OCI-LY7 (cell line): Measurements from ENCODE around the gene ADAMTS13. TPM values are rescaled to one million over a fixed set of nuclear protein-coding genes. Genes with fewer than 3 reads are reported as not detected.
A peak's percentile ranks its signal among the peaks of the same experiment; 100 is the strongest.

Experiments
- BruUV-seq: library from RNA; stranded (reverse); fragments of 400-500 nt; replicated peaks from 2 replicates; lab custom pipeline; 2021; lab: Mats Ljungman, UMichigan
- CTCF ChIA-PET: fragments of 300-600 bp; sonication (Branson Sonifier 250); formaldehyde crosslinking; loops from one replicate; lab custom pipeline; 2022; ENCODE audit warnings: antibody characterized with exemption; ENCODE audit not compliant: unreplicated experiment; lab: Charles Lee
- POLR2A ChIA-PET: fragments of 300-600 bp; sonication (Branson Sonifier 250); formaldehyde crosslinking; loops from one replicate; lab custom pipeline; 2022; ENCODE audit warnings: antibody characterized with exemption; lab: Charles Lee
- DNase-seq: peaks from one replicate; pipeline ENCODE4 v3.0.0-alpha.2; 2015; ENCODE audit warnings: low spot score
- H2AFZ ChIP-seq: fragments of 200-600 bp; sonication (generic), shearing (Covaris generic); 2 replicates; pipeline ENCODE4 v1.6.1; 2014; ENCODE audit warnings: mild to moderate bottlenecking, antibody characterized with exemption, low read length, moderate library complexity
- H3K27ac ChIP-seq: fragments of 200-600 bp; sonication (generic); 2 replicates; pipeline ENCODE4 v1.5.1; 2014; ENCODE audit warnings: mixed run types, low read depth, mild to moderate bottlenecking, moderate library complexity, low read length, inconsistent platforms; ENCODE audit not compliant: poor library complexity, severe bottlenecking
- H3K36me3 ChIP-seq: fragments of 200-600 bp; sonication (generic); 2 replicates; pipeline ENCODE4 v1.6.1; 2014; ENCODE audit warnings: mild to moderate bottlenecking, antibody characterized with exemption, low read length, moderate library complexity, mixed read lengths; ENCODE audit not compliant: insufficient read depth
- H3K4me1 ChIP-seq: fragments of 200-600 bp; sonication (generic); 2 replicates; pipeline ENCODE4 v1.5.1; 2014; ENCODE audit warnings: mild to moderate bottlenecking, low read length; ENCODE audit not compliant: insufficient read depth, poor library complexity, severe bottlenecking
- H3K4me2 ChIP-seq: fragments of 200-600 bp; sonication (generic); 2 replicates; pipeline ENCODE4 v1.6.1; 2014; ENCODE audit warnings: mild to moderate bottlenecking, low read length
- H3K4me3 ChIP-seq: fragments of 200-600 bp; sonication (generic); 2 replicates; pipeline ENCODE4 v1.5.1; 2014; ENCODE audit warnings: mild to moderate bottlenecking, low read depth, low read length; ENCODE audit not compliant: poor library complexity, severe bottlenecking
- H3K79me2 ChIP-seq: fragments of 200-600 bp; sonication (generic); 2 replicates; pipeline ENCODE4 v1.6.1; 2016; ENCODE audit warnings: low read depth, mild to moderate bottlenecking, low read length, moderate library complexity, mixed read lengths; ENCODE audit not compliant: insufficient read depth
- H3K9me2 ChIP-seq: fragments of 200-600 bp; sonication (generic); 2 replicates; pipeline ENCODE4 v1.6.1; 2016; ENCODE audit warnings: mild to moderate bottlenecking, low read length, mixed read lengths; ENCODE audit not compliant: insufficient read depth
- H3K9me3 ChIP-seq: fragments of 200-600 bp; sonication (generic); 2 replicates; pipeline ENCODE4 v1.6.1; 2014; ENCODE audit warnings: mild to moderate bottlenecking, mixed run types, low read length, mixed read lengths
- H4K20me1 ChIP-seq: fragments of 200-600 bp; sonication (generic); 2 replicates; pipeline ENCODE4 v1.6.1; 2014; ENCODE audit warnings: mild to moderate bottlenecking, antibody characterized with exemption, low read length, moderate library complexity, mixed read lengths; ENCODE audit not compliant: insufficient read depth
- EZH2phosphoT487 ChIP-seq: fragments of 200-600 bp; sonication (generic); IDR thresholded peaks from 2 replicates; pipeline ENCODE4 v1.6.1; 2018; ENCODE audit warnings: low read depth, borderline replicate concordance, mild to moderate bottlenecking, mixed run types, antibody characterized with exemption, low read length, moderate library complexity, mixed read lengths
- intact Hi-C: fragments of 100-400 bp; cut with micrococcal nuclease; formaldehyde crosslinking; loops from one replicate; pipeline ENCODE4 v1.10.0; 2022; ENCODE audit not compliant: unreplicated experiment
- total RNA-seq, 2 experiments: library from RNA; depleted of rRNA in 1 of 2; stranded (reverse); fragments of >200 nt in 1 of 2; shearing (Covaris generic) in 1 of 2; gene quantifications; 2 replicates each; pipeline ENCODE4 v1.2.3, GENCODE V29; 2014 to 2022
- TF ChIP-seq, protein P1 (sequence below): fragments of 200-600 bp; sonication (generic); conservative IDR thresholded peaks from 2 replicates; pipeline ENCODE4 v1.5.1; 2014; ENCODE audit warnings: mild to moderate bottlenecking, antibody characterized with exemption, low read length, moderate library complexity, mixed read lengths

ADAMTS13 gene
- total RNA-seq, 2 experiments from 2014 or later: 6.2 to 18.1 TPM

DNA sequence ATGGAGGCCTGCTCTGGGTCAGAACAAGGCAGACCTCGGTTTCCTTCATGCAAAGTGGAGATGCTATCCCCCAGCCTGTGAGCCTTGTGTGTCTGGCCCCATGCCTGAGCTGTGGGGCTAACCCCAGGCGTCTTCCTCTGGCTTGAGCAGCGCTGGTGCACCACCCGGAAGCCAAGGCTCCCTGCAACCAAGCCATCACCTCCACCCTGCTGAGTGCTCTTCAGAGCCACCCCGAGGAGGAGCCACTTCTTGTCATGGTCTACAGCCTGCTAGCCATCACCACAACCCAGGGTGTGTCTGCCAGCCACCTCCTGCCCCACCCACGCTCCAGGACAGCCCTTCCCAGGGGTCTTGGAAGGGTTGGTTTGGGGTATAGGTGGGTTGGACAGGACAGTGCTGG lies 20.6 kb upstream of the ADAMTS13 start:
- TF ChIP-seq, protein P1, sequence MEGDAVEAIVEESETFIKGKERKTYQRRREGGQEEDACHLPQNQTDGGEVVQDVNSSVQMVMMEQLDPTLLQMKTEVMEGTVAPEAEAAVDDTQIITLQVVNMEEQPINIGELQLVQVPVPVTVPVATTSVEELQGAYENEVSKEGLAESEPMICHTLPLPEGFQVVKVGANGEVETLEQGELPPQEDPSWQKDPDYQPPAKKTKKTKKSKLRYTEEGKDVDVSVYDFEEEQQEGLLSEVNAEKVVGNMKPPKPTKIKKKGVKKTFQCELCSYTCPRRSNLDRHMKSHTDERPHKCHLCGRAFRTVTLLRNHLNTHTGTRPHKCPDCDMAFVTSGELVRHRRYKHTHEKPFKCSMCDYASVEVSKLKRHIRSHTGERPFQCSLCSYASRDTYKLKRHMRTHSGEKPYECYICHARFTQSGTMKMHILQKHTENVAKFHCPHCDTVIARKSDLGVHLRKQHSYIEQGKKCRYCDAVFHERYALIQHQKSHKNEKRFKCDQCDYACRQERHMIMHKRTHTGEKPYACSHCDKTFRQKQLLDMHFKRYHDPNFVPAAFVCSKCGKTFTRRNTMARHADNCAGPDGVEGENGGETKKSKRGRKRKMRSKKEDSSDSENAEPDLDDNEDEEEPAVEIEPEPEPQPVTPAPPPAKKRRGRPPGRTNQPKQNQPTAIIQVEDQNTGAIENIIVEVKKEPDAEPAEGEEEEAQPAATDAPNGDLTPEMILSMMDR: no peak
- no peak for TF ChIP-seq EZH2phosphoT487
- ChIA-PET POLR2A (no interaction called here), CTCF (no interaction called here)
- Histone ChIP-seq H3K27ac (no peak overlapping the region), H3K9me3 (no peaks in the 10 kb centered on the region), H3K36me3 (peaks cover 39% of the 10 kb centered on the region), H3K4me2 (no peak overlapping the region), H2AFZ (no peak overlapping the region), H3K4me3 (no peak overlapping the region), H4K20me1 (no peaks in the 10 kb centered on the region), H3K9me2 (no peaks in the 10 kb centered on the region), H3K4me1 (peaks cover 10% of the 10 kb centered on the region), H3K79me2 (no peaks in the 10 kb centered on the region)
- no TSS peak for BruUV-seq
- intact Hi-C loops: no loop called here
- no peak for DNase-seq

DNA sequence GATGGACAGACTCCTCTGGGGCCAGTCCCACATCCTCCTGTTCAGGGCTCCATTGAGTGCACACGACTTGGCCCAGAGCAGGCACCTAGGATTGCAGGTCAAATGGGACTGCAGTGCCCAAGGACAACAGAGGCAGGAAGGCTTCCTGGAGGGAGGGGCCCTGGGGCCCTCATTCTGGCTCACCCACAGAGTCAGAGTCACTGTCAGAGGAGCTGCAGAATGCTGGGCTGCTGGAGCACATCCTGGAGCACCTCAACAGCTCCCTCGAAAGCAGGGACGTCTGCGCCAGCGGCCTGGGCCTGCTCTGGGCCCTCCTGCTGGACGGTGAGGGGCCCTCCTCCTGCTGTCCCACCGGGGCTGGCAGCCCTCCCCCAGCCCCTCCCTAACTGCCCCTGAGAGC lies 19.5 kb upstream of the ADAMTS13 start:
- no peak overlapping the region for H3K4me2 ChIP-seq
- intact Hi-C loops: no loop called here
- no TSS peak for BruUV-seq
- ChIA-PET CTCF (no interaction called here), POLR2A (no interaction called here)
- H3K36me3 ChIP-seq: peaks cover 50% of the 10 kb centered on the region
- no peaks in the 10 kb centered on the region for H3K79me2 ChIP-seq
- peaks cover 17% of the 10 kb centered on the region for H3K4me1 ChIP-seq
- no peak overlapping the region for H2AFZ ChIP-seq
- TF ChIP-seq EZH2phosphoT487: no peak
- TF ChIP-seq, protein P1: no peak
- no peaks in the 10 kb centered on the region for H3K9me3 ChIP-seq
- no peak overlapping the region for H3K27ac ChIP-seq
- no peaks in the 10 kb centered on the region for H3K9me2 ChIP-seq
- DNase-seq: no peak
- H3K4me3 ChIP-seq: no peak overlapping the region
- H4K20me1 ChIP-seq: no peaks in the 10 kb centered on the region

DNA sequence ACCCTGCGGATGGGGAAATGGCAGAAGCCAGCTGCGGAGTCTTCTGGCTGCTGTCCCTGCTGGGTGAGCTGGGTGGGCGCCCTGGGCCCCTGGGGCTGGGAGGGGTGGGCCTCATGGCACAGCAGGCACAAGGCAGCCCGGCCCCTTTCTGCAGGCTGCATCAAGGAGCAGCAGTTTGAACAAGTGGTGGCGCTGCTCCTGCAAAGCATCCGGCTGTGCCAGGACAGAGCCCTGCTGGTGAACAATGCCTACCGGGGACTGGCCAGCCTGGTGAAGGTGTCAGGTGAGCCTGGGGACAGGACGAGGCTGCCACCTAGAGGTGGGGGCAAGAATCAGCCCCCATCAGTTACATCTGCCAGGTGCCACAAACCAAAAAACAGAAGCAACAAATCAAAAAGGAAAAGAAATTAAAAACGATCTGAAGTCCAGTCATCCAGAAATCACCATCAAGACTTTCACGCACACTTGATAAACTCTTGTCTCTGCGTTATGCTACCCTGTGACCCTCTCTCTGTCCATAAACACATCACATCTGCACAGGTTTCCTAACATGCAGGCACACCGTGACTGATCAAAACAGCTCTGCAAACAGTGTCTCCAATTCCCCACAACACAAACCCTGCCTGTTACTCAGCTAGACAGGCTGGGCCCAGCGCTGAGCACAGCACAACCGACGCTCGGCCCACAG lies 18.3 kb upstream of the ADAMTS13 start:
- POLR2A ChIA-PET: interaction anchor here (0.6 kb wide), 1 partner anchor 887 kb away, joined by 3 read pairs; no protein-coding TSS in a partner anchor
- no peak overlapping the region for H3K4me3 ChIP-seq
- no peaks in the 10 kb centered on the region for H3K9me2 ChIP-seq
- DNase-seq: peak; percentile 49
- H3K4me2 ChIP-seq: no peak overlapping the region
- TF ChIP-seq EZH2phosphoT487: no peak
- TF ChIP-seq, protein P1: peak; percentile 83
- no peaks in the 10 kb centered on the region for H3K9me3 ChIP-seq
- intact Hi-C loops: no loop called here
- no peaks in the 10 kb centered on the region for H4K20me1 ChIP-seq
- H3K79me2 ChIP-seq: no peaks in the 10 kb centered on the region
- peaks cover 17% of the 10 kb centered on the region for H3K4me1 ChIP-seq
- peaks cover 59% of the 10 kb centered on the region for H3K36me3 ChIP-seq
- CTCF ChIA-PET: interaction anchor here (0.6 to 1.5 kb wide), 2 partner anchors 19 to 83 kb away, joined by 3 read pairs; no protein-coding TSS in a partner anchor
- BruUV-seq: no TSS peak
- no peak overlapping the region for H3K27ac ChIP-seq
- no peak overlapping the region for H2AFZ ChIP-seq
